Measurements from ENCODE around the gene CPLANE1. TPM values are rescaled to one million over a fixed set of nuclear protein-coding genes. Genes with fewer than 3 reads are reported as not detected.

Gene CPLANE1
- total RNA-seq, 4 donors from 2014 or later = 53.9 to 81.7 (median 62.9) TPM

- Histone ChIP-seq H3K4me1 (no peaks in the 10 kb centered on the region), H3K4me3 (replicated peaks in 1 of 3) (no peak overlapping the region), H3K9me3 (no peaks in the 10 kb centered on the region), H3K36me3 (peaks cover 21 to 34% of the 10 kb centered on the region in 2 donors), H3K27me3 (no peaks in the 10 kb centered on the region), H3K27ac (no peak overlapping the region)
- TF ChIP-seq POLR2A (IDR thresholded peaks at IDR 0.05) = no peak
- no peak for TF ChIP-seq CTCF (IDR thresholded peaks at IDR 0.05)
- intact Hi-C loops (cut with DNase I) = no loop called here
- no peak for DNase-seq
- 89 to 95% methylated on average over 1 of the region's 1 CpG for WGBS, 2 donors
These were observed 31.2 kb downstream of the CPLANE1 start for GRCh38 chr5:37217976-37218375.

GRCh38 chr5:37214550-37214949, 34.6 kb downstream of the CPLANE1 start:
- no peaks in the 10 kb centered on the region for H3K27me3 ChIP-seq
- WGBS, 2 donors = 50 to 54% methylated on average over 1 of the region's 1 CpG

GRCh38 chr5:37212096-37212495, 37.1 kb downstream of the CPLANE1 start:
- intact Hi-C loops (cut with DNase I) = no loop called here
- H3K27ac ChIP-seq = no peak overlapping the region
- peaks cover 0 to 38% of the 10 kb centered on the region in 2 donors for H3K36me3 ChIP-seq
- 95% methylated on average over 3 of the region's 3 CpGs for whole genome bisulfite sequencing, 2 donors
- H3K27me3 ChIP-seq = no peaks in the 10 kb centered on the region
- no peak for DNase-seq
- no peak for TF ChIP-seq CTCF (IDR thresholded peaks at IDR 0.05)
- no peak for TF ChIP-seq POLR2A (IDR thresholded peaks at IDR 0.05)
- no peak overlapping the region for H3K4me3 ChIP-seq (replicated peaks in 1 of 3)
- no peaks in the 10 kb centered on the region for H3K9me3 ChIP-seq
- no peaks in the 10 kb centered on the region for H3K4me1 ChIP-seq

More at GRCh38 chr5:37214550-37214949, 34.6 kb downstream of the CPLANE1 start:
- intact Hi-C loops (cut with DNase I) = no loop called here
- no peak overlapping the region for H3K4me3 ChIP-seq (replicated peaks in 1 of 3)
- no peaks in the 10 kb centered on the region for H3K9me3 ChIP-seq
- no peak overlapping the region for H3K27ac ChIP-seq
- TF ChIP-seq CTCF (IDR thresholded peaks at IDR 0.05) = no peak
- TF ChIP-seq POLR2A (IDR thresholded peaks at IDR 0.05) = no peak
- no peaks in the 10 kb centered on the region for H3K4me1 ChIP-seq
- peaks cover 10 to 39% of the 10 kb centered on the region in 2 donors for H3K36me3 ChIP-seq
- no peak for DNase-seq

- intact Hi-C loops (cut with DNase I) = no loop called here
- no peaks in the 10 kb centered on the region for H3K4me1 ChIP-seq
- DNase-seq = no peak
- no peak overlapping the region for H3K27ac ChIP-seq
- H3K36me3 ChIP-seq = peaks cover 0 to 38% of the 10 kb centered on the region in 2 donors
- H3K4me3 ChIP-seq (replicated peaks in 1 of 3) = no peak overlapping the region
- H3K9me3 ChIP-seq = no peaks in the 10 kb centered on the region
- H3K27me3 ChIP-seq = no peaks in the 10 kb centered on the region
- TF ChIP-seq POLR2A (IDR thresholded peaks at IDR 0.05) (no peak), CTCF (IDR thresholded peaks at IDR 0.05) (no peak)
- WGBS, 2 donors = 96 to 97% methylated on average over 10 of the region's 10 CpGs
These were observed 37.5 kb downstream of the CPLANE1 start for GRCh38 chr5:37211661-37212060.

- intact Hi-C loops (cut with DNase I) = no loop called here
- H3K36me3 ChIP-seq = peaks cover 7 to 34% of the 10 kb centered on the region in 2 donors
These were observed 40.0 kb downstream of the CPLANE1 start for GRCh38 chr5:37208883-37209797.

More at GRCh38 chr5:37208883-37209797, 40.0 kb downstream of the CPLANE1 start:
- H3K4me3 ChIP-seq (replicated peaks in 1 of 3) = no peak overlapping the region
- no peaks in the 10 kb centered on the region for H3K4me1 ChIP-seq
- no peak for TF ChIP-seq CTCF (IDR thresholded peaks at IDR 0.05)
- H3K27me3 ChIP-seq = no peaks in the 10 kb centered on the region
- no peaks in the 10 kb centered on the region for H3K9me3 ChIP-seq
- DNase-seq = no peak
- 79 to 86% methylated on average over 32 of the region's 32 CpGs for WGBS, 2 donors
- no peak overlapping the region for H3K27ac ChIP-seq

Data from thyroid gland (tissue), 4 donors.